K562 (cell line): ENCODE data around the gene ZNF569. TPM values are rescaled to one million over a fixed set of nuclear protein-coding genes. Genes with fewer than 3 reads are reported as not detected.

ENCODE experiments used
- BMI1 ChIP-seq: fragments of 150-350 bp; IDR thresholded peaks from 2 replicates; pipeline ENCODE4 v1.6.1; 2014; ENCODE audit warnings: low read length
- CBFA2T2 ChIP-seq: fragments of 450-650 bp; conservative IDR thresholded peaks from 2 replicates; pipeline ENCODE4 v1.6.1; 2017; ENCODE audit warnings: mild to moderate bottlenecking
- CBFB ChIP-seq: sonication (generic); formaldehyde crosslinking; IDR thresholded peaks from 2 replicates; pipeline ENCODE4 v1.4.0; 2020; ENCODE audit warnings: mild to moderate bottlenecking, missing genetic modification reagents
- ERF ChIP-seq: fragments of 450-650 bp; formaldehyde crosslinking; IDR thresholded peaks from 2 replicates; pipeline ENCODE4 v1.4.0; 2020; ENCODE audit warnings: mild to moderate bottlenecking, mixed read lengths
- KLF6 ChIP-seq: fragments of 250-450 bp; sonication (Bioruptor Pico); IDR thresholded peaks from 2 replicates; pipeline ENCODE4 v1.4.0; 2020; ENCODE audit warnings: mild to moderate bottlenecking, moderate library complexity, borderline replicate concordance
- MBD2 ChIP-seq: sonication (generic); IDR thresholded peaks from 2 replicates; pipeline ENCODE4 v1.6.1; 2016; ENCODE audit warnings: low read depth, borderline replicate concordance
- NCOA6 ChIP-seq: fragments of 450-650 bp; IDR thresholded peaks from 2 replicates; pipeline ENCODE4 v1.6.1; 2017; ENCODE audit warnings: mild to moderate bottlenecking
- PURB ChIP-seq: sonication (generic); formaldehyde crosslinking; IDR thresholded peaks from 2 replicates; pipeline ENCODE4 v1.9.0; 2021; ENCODE audit warnings: low read depth, mild to moderate bottlenecking, missing genetic modification reagents
- SIN3A ChIP-seq, 2 experiments: fragments of 150-350 bp in 1 of 2; IDR thresholded peaks; 2 replicates each; pipeline ENCODE4 v1.6.1; 2011 to 2016; ENCODE audit warnings: borderline replicate concordance in 2 of 2, low read depth in 2 of 2, low read length in 2 of 2, mild to moderate bottlenecking in 2 of 2, moderate library complexity in 2 of 2; ENCODE audit not compliant: control insufficient read depth in 1 of 2
- THRAP3 ChIP-seq: fragments of 450-650 bp; IDR thresholded peaks from 2 replicates; pipeline ENCODE4 v1.6.1; 2016; ENCODE audit warnings: mild to moderate bottlenecking, inconsistent platforms, borderline replicate concordance
- ZNF696 ChIP-seq: fragments of 250-450 bp; sonication (Bioruptor Pico); conservative IDR thresholded peaks from 2 replicates; pipeline ENCODE4 v1.4.0; 2020; ENCODE audit warnings: mild to moderate bottlenecking, moderate library complexity
- polyA plus RNA-seq, 8 experiments: library from polyadenylated mRNA; depleted of rRNA in 4 of 8; stranded (reverse) in 5 of 8; unstranded in 3 of 8; fragments of >200 nt; fragmentation: Nextera tagmentation in 2 of 8; fragmentation: Illumina TruSeq in 1 of 8; extraction: Ambion mirVana in 2 of 8; extraction: Trizol in 1 of 8; gene quantifications; 2 replicates each; pipeline versions ENCODE4 v1.2.1 to v1.2.3, GENCODE V29; 2011 to 2014; ENCODE audit warnings: inconsistent platforms in 1 of 8, missing spikeins in 1 of 8
- total RNA-seq, 7 experiments: library from RNA; depleted of rRNA in 6 of 7; stranded (reverse); fragments of >200 nt in 6 of 7; fragmentation: Illumina TruSeq in 2 of 7; extraction: Trizol in 2 of 7; gene quantifications; 2 replicates each; pipeline versions ENCODE4 v1.2.1 to v1.2.3, GENCODE V29; 2011 to 2021; ENCODE audit warnings: low replicate concordance in 1 of 7
- TF ChIP-seq, protein P1 (sequence below): fragments of 250-450 bp; sonication (Bioruptor Pico); IDR thresholded peaks from 2 replicates; pipeline ENCODE4 v1.4.0; 2020; ENCODE audit warnings: mild to moderate bottlenecking
- TF ChIP-seq, protein P2 (sequence below), 3 experiments: fragments of 200-800 bp in 1 of 3; sonication (Bioruptor generic) in 1 of 3; sonication (generic) in 1 of 3; formaldehyde crosslinking in 1 of 3; IDR thresholded peaks; 2 replicates each; pipeline versions ENCODE4 v1.6.1 to v1.8.0; 2016 to 2022; ENCODE audit warnings: mild to moderate bottlenecking in 2 of 3, missing compliant biosample characterization in 2 of 3, missing genetic modification characterization in 2 of 3, missing genetic modification reagents in 1 of 3
- TF ChIP-seq, protein P3 (sequence below), 2 experiments: fragments of 450-650 bp; IDR thresholded peaks; 2 replicates each; pipeline ENCODE4 v1.6.1; 2016
- TF ChIP-seq, protein P4 (sequence below): fragments of 250-450 bp; sonication (Bioruptor Pico); IDR thresholded peaks from 2 replicates; pipeline ENCODE4 v1.8.0; 2022; ENCODE audit warnings: inconsistent platforms
- TF ChIP-seq, protein P5 (sequence below): fragments of 450-650 bp; IDR thresholded peaks from one replicate; pipeline ENCODE4 v1.6.1; 2018; ENCODE audit warnings: mild to moderate bottlenecking, moderate library complexity; ENCODE audit not compliant: partially characterized antibody
- TF ChIP-seq, protein P6 (sequence below): sonication (generic); formaldehyde crosslinking; IDR thresholded peaks from 2 replicates; pipeline ENCODE4 v1.4.0; 2020; ENCODE audit warnings: mild to moderate bottlenecking, missing genetic modification reagents

ZNF569 gene
- total and polyA plus RNA-seq, 9 of the 15 experiments (the other 6 are each of a cell fraction or from before 2014, with no cell fraction given) = 2.1 to 5.7 (median 4.5) TPM

DNA sequence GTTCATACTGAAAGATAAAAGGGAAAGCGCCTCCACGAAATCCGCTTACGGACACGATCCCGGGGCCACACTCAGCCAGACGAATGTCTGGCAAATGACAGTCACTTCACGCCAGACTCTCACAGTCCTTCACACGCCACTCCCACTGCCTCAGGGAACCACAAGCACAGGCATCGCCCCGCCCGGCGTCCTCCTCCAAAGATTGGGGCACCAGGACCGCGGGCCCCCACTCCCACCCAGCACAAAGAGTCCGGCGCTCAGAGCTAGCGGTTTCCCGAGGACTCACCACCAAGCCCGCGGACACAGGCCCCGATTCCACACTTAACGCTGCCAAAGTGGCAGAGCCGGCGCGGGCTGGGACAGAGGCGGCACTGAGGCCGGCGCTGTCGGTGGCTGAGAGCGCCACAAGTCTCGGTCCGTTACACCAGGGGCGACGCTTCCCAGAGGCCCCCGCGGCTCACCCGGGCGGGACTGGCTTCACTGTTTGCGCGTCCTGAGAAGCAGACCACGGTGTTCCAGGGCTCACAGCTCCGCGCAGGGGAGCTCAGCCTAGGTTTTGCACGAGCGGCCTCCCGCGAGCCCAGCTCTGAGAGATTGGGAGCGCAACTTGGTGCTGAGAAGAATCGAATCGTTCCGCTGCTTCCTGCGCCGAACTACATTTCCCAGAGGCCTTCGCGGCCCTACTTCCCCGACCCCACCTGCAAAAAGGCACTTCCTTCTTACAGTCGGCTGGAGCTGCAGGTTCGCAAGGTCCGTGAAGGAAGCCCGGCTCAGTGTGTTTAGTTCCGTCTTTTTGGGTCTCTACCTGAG, at the start of gene ZNF569 (continued):
- TF ChIP-seq BMI1 = no peak
- no peak for TF ChIP-seq ZNF696 (CRISPR knock-in tag)
- TF ChIP-seq, protein P1, sequence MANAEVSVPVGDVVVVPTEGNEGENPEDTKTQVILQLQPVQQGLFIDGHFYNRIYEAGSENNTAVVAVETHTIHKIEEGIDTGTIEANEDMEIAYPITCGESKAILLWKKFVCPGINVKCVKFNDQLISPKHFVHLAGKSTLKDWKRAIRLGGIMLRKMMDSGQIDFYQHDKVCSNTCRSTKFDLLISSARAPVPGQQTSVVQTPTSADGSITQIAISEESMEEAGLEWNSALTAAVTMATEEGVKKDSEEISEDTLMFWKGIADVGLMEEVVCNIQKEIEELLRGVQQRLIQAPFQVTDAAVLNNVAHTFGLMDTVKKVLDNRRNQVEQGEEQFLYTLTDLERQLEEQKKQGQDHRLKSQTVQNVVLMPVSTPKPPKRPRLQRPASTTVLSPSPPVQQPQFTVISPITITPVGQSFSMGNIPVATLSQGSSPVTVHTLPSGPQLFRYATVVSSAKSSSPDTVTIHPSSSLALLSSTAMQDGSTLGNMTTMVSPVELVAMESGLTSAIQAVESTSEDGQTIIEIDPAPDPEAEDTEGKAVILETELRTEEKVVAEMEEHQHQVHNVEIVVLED = peak; percentile 41
- no peak for TF ChIP-seq NCOA6
- no peak for TF ChIP-seq CBFA2T2
- TF ChIP-seq, protein P2, sequence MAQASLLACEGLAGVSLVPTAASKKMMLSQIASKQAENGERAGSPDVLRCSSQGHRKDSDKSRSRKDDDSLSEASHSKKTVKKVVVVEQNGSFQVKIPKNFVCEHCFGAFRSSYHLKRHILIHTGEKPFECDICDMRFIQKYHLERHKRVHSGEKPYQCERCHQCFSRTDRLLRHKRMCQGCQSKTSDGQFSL (CRISPR knock-in tag; IDR thresholded peaks at IDR 0.05) = no peak
- TF ChIP-seq, protein P2 (tag; IDR thresholded peaks at IDR 0.05) = no peak
- TF ChIP-seq, protein P3, sequence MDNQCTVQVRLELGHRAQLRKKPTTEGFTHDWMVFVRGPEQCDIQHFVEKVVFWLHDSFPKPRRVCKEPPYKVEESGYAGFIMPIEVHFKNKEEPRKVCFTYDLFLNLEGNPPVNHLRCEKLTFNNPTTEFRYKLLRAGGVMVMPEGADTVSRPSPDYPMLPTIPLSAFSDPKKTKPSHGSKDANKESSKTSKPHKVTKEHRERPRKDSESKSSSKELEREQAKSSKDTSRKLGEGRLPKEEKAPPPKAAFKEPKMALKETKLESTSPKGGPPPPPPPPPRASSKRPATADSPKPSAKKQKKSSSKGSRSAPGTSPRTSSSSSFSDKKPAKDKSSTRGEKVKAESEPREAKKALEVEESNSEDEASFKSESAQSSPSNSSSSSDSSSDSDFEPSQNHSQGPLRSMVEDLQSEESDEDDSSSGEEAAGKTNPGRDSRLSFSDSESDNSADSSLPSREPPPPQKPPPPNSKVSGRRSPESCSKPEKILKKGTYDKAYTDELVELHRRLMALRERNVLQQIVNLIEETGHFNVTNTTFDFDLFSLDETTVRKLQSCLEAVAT (IDR thresholded peaks at IDR 0.05) = no peak
- TF ChIP-seq, protein P4, sequence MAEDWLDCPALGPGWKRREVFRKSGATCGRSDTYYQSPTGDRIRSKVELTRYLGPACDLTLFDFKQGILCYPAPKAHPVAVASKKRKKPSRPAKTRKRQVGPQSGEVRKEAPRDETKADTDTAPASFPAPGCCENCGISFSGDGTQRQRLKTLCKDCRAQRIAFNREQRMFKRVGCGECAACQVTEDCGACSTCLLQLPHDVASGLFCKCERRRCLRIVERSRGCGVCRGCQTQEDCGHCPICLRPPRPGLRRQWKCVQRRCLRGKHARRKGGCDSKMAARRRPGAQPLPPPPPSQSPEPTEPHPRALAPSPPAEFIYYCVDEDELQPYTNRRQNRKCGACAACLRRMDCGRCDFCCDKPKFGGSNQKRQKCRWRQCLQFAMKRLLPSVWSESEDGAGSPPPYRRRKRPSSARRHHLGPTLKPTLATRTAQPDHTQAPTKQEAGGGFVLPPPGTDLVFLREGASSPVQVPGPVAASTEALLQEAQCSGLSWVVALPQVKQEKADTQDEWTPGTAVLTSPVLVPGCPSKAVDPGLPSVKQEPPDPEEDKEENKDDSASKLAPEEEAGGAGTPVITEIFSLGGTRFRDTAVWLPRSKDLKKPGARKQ (CRISPR knock-in tag) = no peak
- no peak for TF ChIP-seq ERF
- TF ChIP-seq MBD2 = peak; percentile 39; the same call in 1 of the 2 replicates
- TF ChIP-seq SIN3A (IDR thresholded peaks at IDR 0.05; ENCODE audit: borderline replicate concordance in 2 of 2, control insufficient read depth in 1 of 2, low read depth in 2 of 2, low read length in 2 of 2) = 0 out of 4 replicates have a peak, but pooled peaks of 1 of the 2 experiments have one; percentile 38
- no peak for TF ChIP-seq KLF6 (CRISPR knock-in tag)
- TF ChIP-seq THRAP3 = no peak
- TF ChIP-seq, protein P5, sequence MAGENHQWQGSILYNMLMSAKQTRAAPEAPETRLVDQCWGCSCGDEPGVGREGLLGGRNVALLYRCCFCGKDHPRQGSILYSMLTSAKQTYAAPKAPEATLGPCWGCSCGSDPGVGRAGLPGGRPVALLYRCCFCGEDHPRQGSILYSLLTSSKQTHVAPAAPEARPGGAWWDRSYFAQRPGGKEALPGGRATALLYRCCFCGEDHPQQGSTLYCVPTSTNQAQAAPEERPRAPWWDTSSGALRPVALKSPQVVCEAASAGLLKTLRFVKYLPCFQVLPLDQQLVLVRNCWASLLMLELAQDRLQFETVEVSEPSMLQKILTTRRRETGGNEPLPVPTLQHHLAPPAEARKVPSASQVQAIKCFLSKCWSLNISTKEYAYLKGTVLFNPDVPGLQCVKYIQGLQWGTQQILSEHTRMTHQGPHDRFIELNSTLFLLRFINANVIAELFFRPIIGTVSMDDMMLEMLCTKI = no peak
- TF ChIP-seq PURB = no peak
- TF ChIP-seq, protein P6, sequence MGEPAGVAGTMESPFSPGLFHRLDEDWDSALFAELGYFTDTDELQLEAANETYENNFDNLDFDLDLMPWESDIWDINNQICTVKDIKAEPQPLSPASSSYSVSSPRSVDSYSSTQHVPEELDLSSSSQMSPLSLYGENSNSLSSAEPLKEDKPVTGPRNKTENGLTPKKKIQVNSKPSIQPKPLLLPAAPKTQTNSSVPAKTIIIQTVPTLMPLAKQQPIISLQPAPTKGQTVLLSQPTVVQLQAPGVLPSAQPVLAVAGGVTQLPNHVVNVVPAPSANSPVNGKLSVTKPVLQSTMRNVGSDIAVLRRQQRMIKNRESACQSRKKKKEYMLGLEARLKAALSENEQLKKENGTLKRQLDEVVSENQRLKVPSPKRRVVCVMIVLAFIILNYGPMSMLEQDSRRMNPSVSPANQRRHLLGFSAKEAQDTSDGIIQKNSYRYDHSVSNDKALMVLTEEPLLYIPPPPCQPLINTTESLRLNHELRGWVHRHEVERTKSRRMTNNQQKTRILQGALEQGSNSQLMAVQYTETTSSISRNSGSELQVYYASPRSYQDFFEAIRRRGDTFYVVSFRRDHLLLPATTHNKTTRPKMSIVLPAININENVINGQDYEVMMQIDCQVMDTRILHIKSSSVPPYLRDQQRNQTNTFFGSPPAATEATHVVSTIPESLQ (CRISPR knock-in tag) = no peak
- TF ChIP-seq CBFB = no peak
